Stimulated activated naive CD8-positive, alpha-beta T cell treated with anti-CD3 and anti-CD28 coated beads, Interleukin-15, amount 100 ng/mL, for 72 hours (primary cell): ENCODE measurements around the gene IL20.

Experiments used
- ATAC-seq: fragments of 150-1000 bp; cut with Tn5 transposase; 2 replicates; pipeline ENCODE4 v1.10.0; 2021; ENCODE audit warnings: mild to moderate bottlenecking, moderate library complexity
- DNase-seq, 2 donors: peaks; one replicate each; pipeline ENCODE4 v3.0.0; 2021 to 2022
- H3K27ac Mint-ChIP-seq, 2 donors: one replicate each; pipeline ENCODE4 v1.8.0; 2022; ENCODE audit warnings: mild to moderate bottlenecking in 2 of 2, mixed read lengths in 2 of 2, moderate library complexity in 2 of 2
- H3K27me3 Mint-ChIP-seq: one replicate; pipeline ENCODE4 v1.8.0; 2022; ENCODE audit warnings: mixed read lengths
- H3K4me1 Mint-ChIP-seq: one replicate; pipeline ENCODE4 v1.8.0; 2022; ENCODE audit warnings: mild to moderate bottlenecking, mixed read lengths
- H3K4me3 Mint-ChIP-seq, 2 donors: one replicate each; pipeline ENCODE4 v1.8.0; 2022; ENCODE audit warnings: mild to moderate bottlenecking in 2 of 2, mixed read lengths in 2 of 2, moderate library complexity in 1 of 2
- H3K9me3 Mint-ChIP-seq, 2 donors: one replicate each; pipeline ENCODE4 v1.8.0; 2022; ENCODE audit warnings: mixed read lengths in 2 of 2

Gene IL20

GRCh38 chr1:206883876-206884275, 18.5 kb downstream of the IL20 start:
- Mint-ChIP-seq H3K4me3 (no peak overlapping the region), H3K27me3 (no peaks in the 10 kb centered on the region), H3K4me1 (no peaks in the 10 kb centered on the region), H3K9me3 (peaks cover under 1 to 4% of the 10 kb centered on the region in 2 donors), H3K27ac (no peak overlapping the region)
- ATAC-seq (no peak), DNase-seq (no peak)

DNA sequence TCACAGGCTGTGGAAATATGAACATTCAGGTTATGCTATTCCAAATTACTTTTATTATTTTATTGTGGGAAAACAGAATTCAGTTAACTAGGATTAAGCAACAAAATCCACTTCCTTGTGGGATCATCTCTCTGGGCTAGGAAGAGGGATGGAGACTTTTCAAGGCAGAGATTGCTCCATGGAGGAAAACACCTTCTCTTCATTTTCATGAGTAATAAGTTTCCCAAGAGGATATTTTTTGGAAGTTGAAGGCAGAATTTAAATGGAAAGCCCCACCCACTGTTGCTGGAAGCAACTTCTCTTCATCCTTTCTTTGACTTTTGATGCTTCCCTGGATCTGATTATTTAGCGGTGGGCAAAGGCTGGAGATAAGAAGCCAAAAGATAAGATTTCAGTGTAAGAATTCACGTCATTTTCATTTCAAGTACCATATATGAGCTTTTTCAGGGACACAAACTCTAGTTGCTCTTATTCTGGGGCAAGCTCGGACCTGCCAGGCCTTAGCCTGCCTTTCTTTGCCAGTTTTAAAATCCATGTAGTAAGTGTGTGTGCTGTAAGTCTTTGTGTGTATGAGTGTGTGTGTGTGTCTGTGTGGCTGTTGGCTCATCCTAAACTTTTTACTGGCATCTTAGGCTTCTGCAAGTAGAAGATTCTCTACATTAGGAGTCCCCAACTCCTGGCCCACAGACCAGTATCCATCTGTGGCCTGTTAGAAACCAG, 20.1 kb downstream of the IL20 start:
- no peak for ATAC-seq
- DNase-seq = no peak
- Mint-ChIP-seq H3K4me1 (peaks cover 10% of the 10 kb centered on the region), H3K27me3 (no peaks in the 10 kb centered on the region), H3K9me3 (no peaks in the 10 kb centered on the region), H3K27ac (no peak overlapping the region), H3K4me3 (no peak overlapping the region)

GRCh38 chr1:206886831-206887230, 21.4 kb downstream of the IL20 start:
- H3K4me1 Mint-ChIP-seq = peaks cover 23% of the 10 kb centered on the region
- H3K4me3 Mint-ChIP-seq = no peak overlapping the region
- no peak overlapping the region for H3K27ac Mint-ChIP-seq
- H3K9me3 Mint-ChIP-seq = no peaks in the 10 kb centered on the region
- DNase-seq = no peak
- no peaks in the 10 kb centered on the region for H3K27me3 Mint-ChIP-seq
- no peak for ATAC-seq

DNA sequence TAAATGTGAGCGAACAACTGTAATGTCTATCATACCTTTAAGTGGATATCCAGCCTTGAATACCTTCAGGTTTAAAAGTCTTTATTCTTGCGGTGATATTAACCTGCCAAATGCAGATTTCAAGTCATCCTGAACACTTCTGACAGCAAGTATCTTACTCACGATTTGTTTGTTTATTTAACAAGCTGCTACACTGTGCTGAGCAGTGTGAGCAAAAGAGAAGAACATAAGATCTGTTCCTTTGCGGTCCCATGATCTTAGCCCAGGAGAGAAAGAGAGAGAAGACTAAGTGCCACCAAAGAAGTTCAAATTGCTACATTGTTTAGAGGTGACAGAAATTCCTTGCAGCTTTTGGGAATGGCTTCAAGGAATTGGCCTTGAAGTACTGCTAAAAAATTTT, 22.3 kb downstream of the IL20 start:
- ATAC-seq (no peak), DNase-seq (no peak)
- Mint-ChIP-seq H3K27me3 (no peaks in the 10 kb centered on the region), H3K4me1 (peaks cover 26% of the 10 kb centered on the region), H3K4me3 (no peak overlapping the region), H3K27ac (no peak overlapping the region), H3K9me3 (no peaks in the 10 kb centered on the region)

GRCh38 chr1:206890125-206891060, 25.0 kb downstream of the IL20 start:
- ATAC-seq (peak; percentile 79), DNase-seq (no peak)
- Mint-ChIP-seq H3K4me3 (peak overlapping the region in 1 of 2 donors; percentile 4), H3K4me1 (peaks cover 47% of the 10 kb centered on the region), H3K9me3 (no peaks in the 10 kb centered on the region), H3K27me3 (no peaks in the 10 kb centered on the region), H3K27ac (no peak overlapping the region)

- DNase-seq (no peak), ATAC-seq (no peak)
- Mint-ChIP-seq H3K4me3 (no peak overlapping the region), H3K27ac (peak overlapping the region in 1 of 2 donors; percentile 67), H3K9me3 (no peaks in the 10 kb centered on the region), H3K4me1 (peaks cover 51% of the 10 kb centered on the region), H3K27me3 (no peaks in the 10 kb centered on the region)
These were observed 26.0 kb downstream of the IL20 start for GRCh38 chr1:206891412-206891811.

DNA sequence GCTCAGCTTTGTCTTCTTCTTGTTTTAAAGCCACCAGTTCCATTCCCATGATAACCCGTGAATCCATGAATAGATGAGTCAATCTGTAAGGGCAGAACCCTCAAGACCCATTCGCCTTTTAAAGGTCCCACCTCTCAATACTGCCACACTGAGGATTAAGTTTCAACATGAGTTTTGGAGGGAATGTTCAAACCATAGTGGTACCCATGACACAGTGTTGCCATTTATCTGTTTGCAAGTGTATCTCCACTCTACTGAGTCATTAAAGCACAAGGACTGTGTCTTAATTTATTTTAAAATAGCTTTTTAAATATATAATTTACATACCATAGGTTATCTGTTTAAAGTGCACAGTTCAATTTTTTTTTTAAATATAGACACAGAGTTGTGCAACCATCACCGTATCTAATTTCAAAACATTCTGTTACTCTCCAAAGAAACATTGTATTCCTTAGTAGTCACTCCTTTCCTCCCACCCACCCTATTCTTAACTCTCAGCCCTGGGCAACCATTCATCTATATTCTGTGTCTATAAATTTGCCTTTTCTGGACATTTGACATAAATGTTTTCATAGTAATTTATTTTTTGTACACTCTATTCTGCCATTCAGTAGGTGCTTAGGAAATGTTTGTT, 27.0 kb downstream of the IL20 start:
- DNase-seq = no peak
- no peak for ATAC-seq
- H3K4me3 Mint-ChIP-seq = no peak overlapping the region
- no peak overlapping the region for H3K27ac Mint-ChIP-seq
- peaks cover 62% of the 10 kb centered on the region for H3K4me1 Mint-ChIP-seq
- H3K27me3 Mint-ChIP-seq = no peaks in the 10 kb centered on the region
- no peaks in the 10 kb centered on the region for H3K9me3 Mint-ChIP-seq

DNA sequence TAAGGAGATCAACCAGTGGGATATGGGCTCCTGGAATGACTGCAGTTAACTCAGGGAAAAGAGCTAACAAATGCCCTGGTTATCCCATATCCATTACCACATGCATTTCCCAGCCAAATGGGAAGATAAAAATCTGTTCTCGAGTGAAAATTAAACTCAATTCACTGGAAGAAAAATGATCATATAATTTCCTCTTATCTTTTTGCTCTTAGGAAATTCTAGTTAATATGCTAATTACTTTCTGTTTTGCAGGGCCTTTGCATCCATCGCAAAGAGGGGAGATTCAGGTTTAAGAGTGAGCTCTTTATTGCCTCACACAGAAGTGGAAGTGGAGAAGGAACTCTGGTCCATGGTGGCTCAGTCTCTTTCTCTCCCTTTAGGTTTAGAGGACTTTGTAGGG, 28.0 kb downstream of the IL20 start:
- no peaks in the 10 kb centered on the region for H3K27me3 Mint-ChIP-seq
- no peaks in the 10 kb centered on the region for H3K9me3 Mint-ChIP-seq
- H3K27ac Mint-ChIP-seq = no peak overlapping the region

GRCh38 chr1:206895325-206895724, 29.9 kb downstream of the IL20 start:
- ATAC-seq (no peak), DNase-seq (no peak)
- H3K4me1 Mint-ChIP-seq = peaks cover 67% of the 10 kb centered on the region
- H3K9me3 Mint-ChIP-seq = no peaks in the 10 kb centered on the region
- no peaks in the 10 kb centered on the region for H3K27me3 Mint-ChIP-seq
- H3K4me3 Mint-ChIP-seq = no peak overlapping the region
- H3K27ac Mint-ChIP-seq = no peak overlapping the region

More for the DNA sequence above, 28.0 kb downstream of the IL20 start:
- no peak for ATAC-seq
- no peak overlapping the region for H3K4me3 Mint-ChIP-seq
- DNase-seq = no peak
- H3K4me1 Mint-ChIP-seq = peaks cover 65% of the 10 kb centered on the region

- Mint-ChIP-seq H3K9me3 (no peaks in the 10 kb centered on the region), H3K27me3 (no peaks in the 10 kb centered on the region), H3K27ac (no peak overlapping the region), H3K4me1 (peaks cover 62% of the 10 kb centered on the region), H3K4me3 (no peak overlapping the region)
- DNase-seq = no peak
- ATAC-seq = no peak
These were observed 30.4 kb downstream of the IL20 start for GRCh38 chr1:206895837-206896242.

DNA sequence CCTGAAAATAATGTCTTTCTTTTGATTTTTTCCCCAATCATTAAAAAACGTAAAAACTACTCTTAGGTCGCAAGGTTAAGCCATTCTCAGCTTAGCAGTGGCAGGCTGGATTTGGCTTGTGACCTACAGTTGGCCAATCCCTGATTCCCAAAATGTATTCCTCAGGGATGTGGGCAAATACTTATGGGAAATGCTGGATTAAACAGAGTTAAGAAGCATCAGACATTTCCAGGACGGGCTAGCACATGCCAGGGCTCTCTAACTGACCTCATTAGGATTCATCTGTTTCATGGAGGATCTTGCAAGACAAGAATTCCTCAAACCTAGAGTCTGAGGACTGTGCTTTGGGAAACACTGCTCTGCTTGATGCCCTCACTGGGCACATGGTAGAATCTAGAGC, 30.8 kb downstream of the IL20 start:
- DNase-seq (no peak), ATAC-seq (no peak)
- Mint-ChIP-seq H3K4me1 (peaks cover 58% of the 10 kb centered on the region), H3K4me3 (no peak overlapping the region), H3K9me3 (no peaks in the 10 kb centered on the region), H3K27me3 (no peaks in the 10 kb centered on the region), H3K27ac (no peak overlapping the region)

- peak in 1 of 2 donors; percentile 41 for DNase-seq
These were observed 31.8 kb downstream of the IL20 start, which contains the start of gene IL24 for GRCh38 chr1:206897175-206897574. TSS of gene IL24 (plus strand) at chr1:206897443. CDS start at chr1:206897833, 390 bp downstream.

DNA sequence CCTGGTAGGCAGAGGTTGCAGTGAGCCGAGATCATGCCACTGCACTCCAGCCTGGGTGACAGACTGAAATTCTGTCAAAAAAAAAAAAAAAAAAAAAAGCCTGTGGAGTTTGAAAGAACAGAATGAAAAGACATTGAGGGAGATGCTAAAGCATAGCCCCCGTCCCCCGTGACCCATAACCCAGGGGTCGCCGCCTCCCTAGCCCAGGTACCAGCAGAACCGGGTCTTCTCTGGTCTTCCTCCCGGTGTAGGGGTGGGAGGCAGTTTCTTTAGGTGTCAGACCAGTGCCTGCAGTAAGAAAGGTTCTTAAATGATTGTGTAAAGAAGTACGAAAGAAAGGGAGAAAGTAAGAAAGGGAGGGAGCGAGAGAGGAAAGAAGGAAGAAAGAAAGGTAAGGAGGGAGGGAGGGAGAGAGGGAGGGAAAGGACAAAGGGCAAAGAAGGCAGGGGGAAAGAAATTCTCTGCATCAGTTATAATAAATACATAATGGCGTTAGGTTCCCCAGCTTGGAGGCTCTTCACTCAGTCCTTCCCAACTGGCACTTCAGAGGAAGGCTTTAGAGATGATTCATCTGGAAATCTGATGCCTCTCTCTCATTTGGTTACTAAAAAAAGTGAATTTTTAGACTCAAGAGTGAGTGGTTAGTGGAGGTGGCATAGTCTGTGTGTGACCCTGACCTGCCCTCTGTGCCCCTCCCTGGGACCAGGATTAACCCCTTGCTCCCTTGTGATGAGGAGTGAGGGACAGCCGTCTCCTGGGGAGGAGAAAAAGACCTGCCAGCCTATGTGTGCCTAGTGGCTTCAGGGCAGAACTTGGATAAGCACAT, 32.9 kb downstream of the IL20 start:
- no peak for DNase-seq
- ATAC-seq = no peak
- H3K9me3 Mint-ChIP-seq = no peaks in the 10 kb centered on the region

More at GRCh38 chr1:206897175-206897574, 31.8 kb downstream of the IL20 start, which contains the start of gene IL24:
- Mint-ChIP-seq H3K27me3 (no peaks in the 10 kb centered on the region), H3K4me3 (peak within 1 kb of the TSS; percentile 16 to 48), H3K4me1 (peaks cover 49% of the 10 kb centered on the region), H3K27ac (peak within 1 kb of the TSS in 1 of 2 donors; percentile 63), H3K9me3 (no peaks in the 10 kb centered on the region)
- ATAC-seq = peak; percentile 76

GRCh38 chr1:206898915-206899431, 33.5 kb downstream of the IL20 start:
- no peak for DNase-seq
- no peak for ATAC-seq
- Mint-ChIP-seq H3K4me3 (peak overlapping the region in 1 of 2 donors; percentile 26), H3K4me1 (peaks cover 43% of the 10 kb centered on the region), H3K27ac (peak overlapping the region in 1 of 2 donors; percentile 20), H3K9me3 (no peaks in the 10 kb centered on the region), H3K27me3 (no peaks in the 10 kb centered on the region)

More for the DNA sequence above, 32.9 kb downstream of the IL20 start:
- H3K27ac Mint-ChIP-seq = peak overlapping the region in 1 of 2 donors; percentile 0
- H3K4me1 Mint-ChIP-seq = peaks cover 50% of the 10 kb centered on the region
- H3K27me3 Mint-ChIP-seq = no peaks in the 10 kb centered on the region
- peak overlapping the region in 1 of 2 donors; percentile 26 for H3K4me3 Mint-ChIP-seq
